Measurements from ENCODE around the gene CCDC73. TPM values are rescaled to one million over a fixed set of nuclear protein-coding genes. Genes with fewer than 3 reads are reported as not detected.

The CCDC73 gene
- total RNA-seq, 2 donors from 2014 or later, result not detected

- intact Hi-C loops (cut with DNase I), result no loop called here
- Histone ChIP-seq H3K9me3 (no peaks in the 10 kb centered on the region), H3K4me3 (no peak overlapping the region), H3K4me1 (no peaks in the 10 kb centered on the region), H3K9ac (ENCODE audit: low read depth in 2 of 2, low read length in 2 of 2) (no peak overlapping the region), H3K36me3 (no peaks in the 10 kb centered on the region), H3K27me3 (no peaks in the 10 kb centered on the region), H3K27ac (no peak overlapping the region)
- no peak for DNase-seq
- no peak for TF ChIP-seq CTCF (IDR thresholded peaks at IDR 0.05)
Measured at GRCh38 chr11:32569313-32569881, 225.1 kb downstream of the CCDC73 start.

- no peak overlapping the region for H3K4me3 ChIP-seq
Measured at GRCh38 chr11:32567154-32567553, 227.3 kb downstream of the CCDC73 start.

GRCh38 chr11:32566517-32566916, 227.9 kb downstream of the CCDC73 start:
- Histone ChIP-seq H3K36me3 (no peaks in the 10 kb centered on the region), H3K4me1 (no peaks in the 10 kb centered on the region), H3K4me3 (no peak overlapping the region), H3K9me3 (no peaks in the 10 kb centered on the region), H3K9ac (ENCODE audit: low read depth in 2 of 2, low read length in 2 of 2) (no peak overlapping the region), H3K27me3 (no peaks in the 10 kb centered on the region), H3K27ac (no peak overlapping the region)
- TF ChIP-seq CTCF (IDR thresholded peaks at IDR 0.05), result no peak
- DNase-seq, result no peak
- intact Hi-C loops (cut with DNase I), result no loop called here

More at GRCh38 chr11:32567154-32567553, 227.3 kb downstream of the CCDC73 start:
- no peak for DNase-seq
- intact Hi-C loops (cut with DNase I), result no loop called here
- TF ChIP-seq CTCF (IDR thresholded peaks at IDR 0.05), result no peak
- Histone ChIP-seq H3K27me3 (no peaks in the 10 kb centered on the region), H3K9ac (ENCODE audit: low read depth in 2 of 2, low read length in 2 of 2) (no peak overlapping the region), H3K36me3 (no peaks in the 10 kb centered on the region), H3K9me3 (no peaks in the 10 kb centered on the region), H3K4me1 (no peaks in the 10 kb centered on the region), H3K27ac (no peak overlapping the region)

GRCh38 chr11:32563600-32563959, 230.9 kb downstream of the CCDC73 start:
- no peak for TF ChIP-seq CTCF (IDR thresholded peaks at IDR 0.05)
- Histone ChIP-seq H3K36me3 (no peaks in the 10 kb centered on the region), H3K9me3 (no peaks in the 10 kb centered on the region), H3K4me3 (no peak overlapping the region), H3K27ac (no peak overlapping the region), H3K27me3 (no peaks in the 10 kb centered on the region), H3K4me1 (no peaks in the 10 kb centered on the region), H3K9ac (ENCODE audit: low read depth in 2 of 2, low read length in 2 of 2) (no peak overlapping the region)
- intact Hi-C loops (cut with DNase I), result no loop called here
- DNase-seq, result no peak

GRCh38 chr11:32562839-32563599, 231.4 kb downstream of the CCDC73 start:
- DNase-seq, result no peak
- no peak for TF ChIP-seq CTCF (IDR thresholded peaks at IDR 0.05)
- no peaks in the 10 kb centered on the region for H3K36me3 ChIP-seq
- no peak overlapping the region for H3K27ac ChIP-seq
- H3K9ac ChIP-seq (ENCODE audit: low read depth in 2 of 2, low read length in 2 of 2), result no peak overlapping the region
- H3K4me3 ChIP-seq, result no peak overlapping the region
- intact Hi-C loops (cut with DNase I), result no loop called here
- no peaks in the 10 kb centered on the region for H3K27me3 ChIP-seq
- H3K9me3 ChIP-seq, result no peaks in the 10 kb centered on the region
- no peaks in the 10 kb centered on the region for H3K4me1 ChIP-seq

All from colonic mucosa (tissue), 4 donors.